HEK293 (cell line): ENCODE data around the gene CYP24A1.

ENCODE experiments used
- CTCF ChIA-PET: fragments of 350-600 bp; formaldehyde crosslinking; extraction: SDS; loops from one replicate; lab custom pipeline; 2021; ENCODE audit warnings: antibody characterized with exemption; lab: Yijun Ruan, JAX
- POLR2A ChIA-PET: fragments of 300-600 bp; formaldehyde crosslinking; extraction: SDS; loops from one replicate; lab custom pipeline; 2020; ENCODE audit warnings: antibody characterized with exemption, inconsistent platforms; lab: Yijun Ruan, JAX
- H3K27ac ChIP-seq: fragments of 200-500 bp; sonication (Bioruptor generic); 2 replicates; pipeline ENCODE4 v1.5.1; 2014; ENCODE audit warnings: low read depth, low read length, control low read depth, inconsistent platforms; ENCODE audit errors: extremely low read depth
- H3K36me3 ChIP-seq, 2 experiments: fragments of 200-500 bp in 1 of 2; sonication (Bioruptor generic) in 1 of 2; 1 replicate in 1 of 2; 2 replicates in 1 of 2; pipeline ENCODE4 v1.5.1; 2014 to 2017; ENCODE audit warnings: inconsistent platforms in 2 of 2, low read length in 2 of 2; ENCODE audit not compliant: control insufficient read depth in 2 of 2, insufficient read depth in 1 of 2
- H3K4me1 ChIP-seq: fragments of 200-500 bp; sonication (Bioruptor generic); 2 replicates; pipeline ENCODE4 v1.5.1; 2014; ENCODE audit warnings: mild to moderate bottlenecking, low read length, inconsistent platforms; ENCODE audit not compliant: control insufficient read depth, insufficient read depth
- H3K4me3 ChIP-seq: 2 replicates; pipeline ENCODE4 v1.5.1; 2011; ENCODE audit warnings: low read depth, mild to moderate bottlenecking, control low read depth, low read length, moderate library complexity
- H3K9me3 ChIP-seq: fragments of 200-500 bp; sonication (Bioruptor generic); 2 replicates; pipeline ENCODE4 v1.5.1; 2014; ENCODE audit warnings: low read depth, low read length, inconsistent platforms; ENCODE audit not compliant: control insufficient read depth, insufficient read depth
- BCL6B ChIP-seq: fragments of 450-650 bp; formaldehyde crosslinking; IDR thresholded peaks from 2 replicates; pipeline ENCODE4 v1.5.1; 2017; ENCODE audit warnings: missing biosample characterization, missing genetic modification characterization
- GFI1B ChIP-seq: fragments of 450-650 bp; formaldehyde crosslinking; IDR thresholded peaks from 2 replicates; pipeline ENCODE4 v1.5.1; 2016; ENCODE audit warnings: missing biosample characterization, missing genetic modification characterization
- GLI2 ChIP-seq: fragments of 450-650 bp; formaldehyde crosslinking; IDR thresholded peaks from 2 replicates; pipeline ENCODE4; 2017; ENCODE audit warnings: missing biosample characterization, missing genetic modification characterization, low read depth, borderline replicate concordance
- GLI4 ChIP-seq: fragments of 450-650 bp; formaldehyde crosslinking; IDR thresholded peaks from 2 replicates; pipeline ENCODE4 v1.5.1; 2016; ENCODE audit warnings: missing biosample characterization, missing genetic modification characterization
- IKZF3 ChIP-seq: fragments of 450-650 bp; IDR thresholded peaks from 2 replicates; pipeline ENCODE4 v1.5.0; 2018; ENCODE audit warnings: missing biosample characterization, mild to moderate bottlenecking, missing genetic modification characterization, moderate library complexity
- INSM2 ChIP-seq: fragments of 450-650 bp; formaldehyde crosslinking; IDR thresholded peaks from 2 replicates; pipeline ENCODE4 v1.5.1; 2016; ENCODE audit warnings: missing biosample characterization, missing genetic modification characterization
- KLF7 ChIP-seq: fragments of 450-650 bp; formaldehyde crosslinking; IDR thresholded peaks from 2 replicates; pipeline ENCODE4 v1.5.1; 2016; ENCODE audit warnings: missing biosample characterization, missing genetic modification characterization, borderline replicate concordance
- MEIS1 ChIP-seq: sonication (generic); formaldehyde crosslinking; IDR thresholded peaks from 2 replicates; pipeline ENCODE4 v1.8.1; 2022; ENCODE audit warnings: missing genetic modification reagents, mild to moderate bottlenecking, borderline replicate concordance
- OSR2 ChIP-seq: fragments of 450-650 bp; formaldehyde crosslinking; IDR thresholded peaks from 2 replicates; pipeline ENCODE4 v1.5.1; 2016; ENCODE audit warnings: missing biosample characterization, missing genetic modification characterization
- RBAK ChIP-seq: fragments of 450-650 bp; formaldehyde crosslinking; IDR thresholded peaks from 2 replicates; pipeline ENCODE4 v1.5.1; 2016; ENCODE audit warnings: missing biosample characterization, missing genetic modification characterization
- SP2 ChIP-seq: fragments of 450-650 bp; formaldehyde crosslinking; IDR thresholded peaks from 2 replicates; pipeline ENCODE4 v1.5.1; 2016; ENCODE audit warnings: missing biosample characterization, missing genetic modification characterization
- ZFHX2 ChIP-seq: fragments of 450-650 bp; formaldehyde crosslinking; conservative IDR thresholded peaks from 2 replicates; pipeline ENCODE4 v1.5.1; 2016; ENCODE audit warnings: missing biosample characterization, missing genetic modification characterization
- ZFP41 ChIP-seq: fragments of 450-650 bp; formaldehyde crosslinking; IDR thresholded peaks from 2 replicates; pipeline ENCODE4 v1.5.1; 2016; ENCODE audit warnings: missing biosample characterization, missing genetic modification characterization, borderline replicate concordance
- ZNF138 ChIP-seq: fragments of 450-650 bp; formaldehyde crosslinking; IDR thresholded peaks from 2 replicates; pipeline ENCODE4 v1.5.1; 2016; ENCODE audit warnings: missing biosample characterization, missing genetic modification characterization, borderline replicate concordance
- ZNF148 ChIP-seq: fragments of 450-650 bp; formaldehyde crosslinking; IDR thresholded peaks from 2 replicates; pipeline ENCODE4 v1.5.0; 2017; ENCODE audit warnings: missing biosample characterization, missing genetic modification characterization, borderline replicate concordance
- ZNF157 ChIP-seq: fragments of 450-650 bp; formaldehyde crosslinking; IDR thresholded peaks from 2 replicates; pipeline ENCODE4 v1.5.1; 2016; ENCODE audit warnings: missing biosample characterization, missing genetic modification characterization
- ZNF266 ChIP-seq: fragments of 450-650 bp; formaldehyde crosslinking; IDR thresholded peaks from 2 replicates; pipeline ENCODE4 v1.5.1; 2016; ENCODE audit warnings: missing biosample characterization, missing genetic modification characterization, low read depth
- ZNF394 ChIP-seq: fragments of 450-650 bp; formaldehyde crosslinking; IDR thresholded peaks from 2 replicates; pipeline ENCODE4 v1.5.1; 2016; ENCODE audit warnings: missing biosample characterization, missing genetic modification characterization, mild to moderate bottlenecking, moderate library complexity, borderline replicate concordance
- ZNF423 ChIP-seq: fragments of 450-650 bp; formaldehyde crosslinking; IDR thresholded peaks from 2 replicates; pipeline ENCODE4 v1.5.1; 2016; ENCODE audit warnings: missing biosample characterization, missing genetic modification characterization
- ZNF426 ChIP-seq: fragments of 450-650 bp; formaldehyde crosslinking; IDR thresholded peaks from 2 replicates; pipeline ENCODE4 v1.5.1; 2017; ENCODE audit warnings: missing biosample characterization, missing genetic modification characterization, mild to moderate bottlenecking, inconsistent platforms, moderate library complexity
- ZNF449 ChIP-seq: fragments of 450-650 bp; formaldehyde crosslinking; IDR thresholded peaks from 2 replicates; pipeline ENCODE4 v1.5.1; 2017; ENCODE audit warnings: missing biosample characterization, mild to moderate bottlenecking, missing genetic modification characterization, moderate library complexity
- ZNF544 ChIP-seq: fragments of 450-650 bp; formaldehyde crosslinking; IDR thresholded peaks from 2 replicates; pipeline ENCODE4 v1.5.0; 2017; ENCODE audit warnings: missing biosample characterization, missing genetic modification characterization
- ZNF558 ChIP-seq: fragments of 450-650 bp; formaldehyde crosslinking; IDR thresholded peaks from 2 replicates; pipeline ENCODE4 v1.5.1; 2016; ENCODE audit warnings: missing biosample characterization, missing genetic modification characterization
- ZNF670 ChIP-seq: fragments of 450-650 bp; formaldehyde crosslinking; IDR thresholded peaks from 2 replicates; pipeline ENCODE4 v1.5.1; 2016; ENCODE audit warnings: missing biosample characterization, missing genetic modification characterization, low read depth
- ZNF677 ChIP-seq: fragments of 450-650 bp; IDR thresholded peaks from 2 replicates; pipeline ENCODE4 v1.5.0; 2018; ENCODE audit warnings: missing biosample characterization, mild to moderate bottlenecking, missing genetic modification characterization, moderate library complexity
- ZNF692 ChIP-seq: fragments of 450-650 bp; formaldehyde crosslinking; IDR thresholded peaks from 2 replicates; pipeline ENCODE4 v1.5.1; 2016; ENCODE audit warnings: missing biosample characterization, missing genetic modification characterization
- ZNF792 ChIP-seq: fragments of 450-650 bp; formaldehyde crosslinking; IDR thresholded peaks from 2 replicates; pipeline ENCODE4 v1.5.1; 2016; ENCODE audit warnings: missing biosample characterization, missing genetic modification characterization
- ZXDB ChIP-seq: fragments of 450-650 bp; formaldehyde crosslinking; IDR thresholded peaks from 2 replicates; pipeline ENCODE4 v1.5.1; 2016; ENCODE audit warnings: missing biosample characterization, missing genetic modification characterization

CYP24A1 gene

GRCh38 chr20:54153041-54153327 lies 20.8 kb downstream of the CYP24A1 start:
- POLR2A ChIA-PET = no interaction called here
- H3K4me1 ChIP-seq = peaks cover 6% of the 10 kb centered on the region; the same call in 1 of the 2 replicates
- H3K36me3 ChIP-seq = no peaks in the 10 kb centered on the region
- no peak for TF ChIP-seq GFI1B (tag by site-specific recombination)
- TF ChIP-seq ZNF394 (tag by site-specific recombination) = no peak
- no peak for TF ChIP-seq ZNF138 (tag by site-specific recombination)
- TF ChIP-seq KLF7 (tag by site-specific recombination) = no peak
- TF ChIP-seq ZNF266 (tag by site-specific recombination) = no peak
- no peak for TF ChIP-seq ZNF426 (tag by site-specific recombination)
- TF ChIP-seq SP2 (tag by site-specific recombination) = no peak
- no peak for TF ChIP-seq ZNF148
- TF ChIP-seq ZXDB (tag by site-specific recombination) = no peak
- no peak for TF ChIP-seq ZNF558 (tag by site-specific recombination)
- no peak for TF ChIP-seq ZNF670
- no peak for TF ChIP-seq ZNF423 (tag by site-specific recombination)
- TF ChIP-seq ZNF449 (tag by site-specific recombination) = no peak
- no peak for TF ChIP-seq ZNF544
- H3K4me3 ChIP-seq = no peak overlapping the region
- CTCF ChIA-PET = no interaction called here
- no peaks in the 10 kb centered on the region for H3K9me3 ChIP-seq
- no peak overlapping the region for H3K27ac ChIP-seq

- Histone ChIP-seq H3K36me3 (no peaks in the 10 kb centered on the region), H3K4me3 (no peak overlapping the region), H3K27ac (no peak overlapping the region), H3K9me3 (no peaks in the 10 kb centered on the region), H3K4me1 (peaks cover 6% of the 10 kb centered on the region; the same call in 1 of the 2 replicates)
- CTCF ChIA-PET = no interaction called here
- POLR2A ChIA-PET = no interaction called here
- TF ChIP-seq ZNF792 (tag by site-specific recombination) (no peak), ZNF692 (no peak), MEIS1 (CRISPR knock-in tag) (no peak), OSR2 (tag by site-specific recombination) (no peak), ZNF157 (tag by site-specific recombination) (no peak), ZFP41 (tag by site-specific recombination) (no peak), RBAK (tag by site-specific recombination) (no peak), ZFHX2 (no peak), ZNF394 (tag by site-specific recombination) (no peak), GLI4 (tag by site-specific recombination) (no peak), GLI2 (no peak), ZNF677 (no peak), INSM2 (tag by site-specific recombination) (no peak), BCL6B (no peak), IKZF3 (tag by site-specific recombination) (no peak)
Measured at GRCh38 chr20:54152227-54153040, 21.4 kb downstream of the CYP24A1 start.
